ENCODE results near the gene INHBC. TPM values are rescaled to one million over a fixed set of nuclear protein-coding genes. Genes with fewer than 3 reads are reported as not detected.

Gene INHBC
- total RNA-seq, 1 experiment from 2014 or later: not detected

GRCh38 chr12:57416039-57416996 lies 18.3 kb upstream of the INHBC start:
- intact Hi-C loops (cut with micrococcal nuclease): no loop called here

DNA sequence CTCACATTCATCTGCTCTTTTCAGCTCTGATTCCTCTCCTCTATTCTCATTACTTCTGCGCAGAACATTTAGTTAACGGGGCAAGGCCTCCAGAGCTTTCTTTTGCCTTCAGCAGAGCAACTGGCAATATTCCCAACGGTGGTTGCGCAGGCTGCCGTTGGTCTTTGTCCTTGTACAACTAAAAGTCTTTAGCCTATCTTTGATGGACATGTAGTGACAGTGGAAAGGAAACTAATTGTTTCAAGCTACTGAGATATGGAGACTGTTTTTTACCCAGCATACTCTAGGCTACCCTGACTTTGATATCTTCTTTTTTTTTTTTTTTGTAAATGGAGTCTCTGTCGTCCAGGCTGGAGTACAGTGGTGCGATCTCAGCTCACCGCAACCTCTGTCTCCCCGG lies 16.3 kb upstream of the INHBC start:
- H3F3A ChIP-seq (ENCODE audit: low read length, unreplicated experiment): no peaks in the 10 kb centered on the region
- no peak overlapping the region for H3K4me2 ChIP-seq (ENCODE audit: low read length)
- no peaks in the 10 kb centered on the region for H3K9me2 ChIP-seq (replicated peaks; ENCODE audit: low read length)
- intact Hi-C loops (cut with micrococcal nuclease): no loop called here
- CTCF ChIA-PET: interaction anchor here (0.5 kb wide), 1 partner anchor 34 kb away, joined by 3 read pairs; no protein-coding TSS in a partner anchor
- no peaks in the 10 kb centered on the region for H3K36me3 ChIP-seq (ENCODE audit: low read depth, low read length)
- no peaks in the 10 kb centered on the region for H3K9me3 ChIP-seq (ENCODE audit: low read length)
- no peaks in the 10 kb centered on the region for H4K20me1 ChIP-seq (ENCODE audit: low read length)
- no peak overlapping the region for H3K9ac ChIP-seq (ENCODE audit: low read length)
- H2AFZ ChIP-seq (ENCODE audit: low read length): no peak overlapping the region
- H3K4me3 ChIP-seq (ENCODE audit: low read length): no peak overlapping the region
- H3K4me1 ChIP-seq (ENCODE audit: insufficient read depth, low read length): no peaks in the 10 kb centered on the region
- no peaks in the 10 kb centered on the region for H3K27me3 ChIP-seq (ENCODE audit: low read length)
- BruUV-seq (replicated peaks): no TSS peak
- H3K79me2 ChIP-seq (ENCODE audit: low read length): peaks cover 7% of the 10 kb centered on the region; the same call in 1 of the 2 replicates
- H3K27ac ChIP-seq (ENCODE audit: low read length): no peak overlapping the region
- ATAC-seq: no peak
- POLR2A ChIA-PET (ENCODE audit: unreplicated experiment): no interaction called here
- no peak for DNase-seq
- TF ChIP-seq EZH2phosphoT487 (IDR thresholded peaks at IDR 0.05; ENCODE audit: borderline replicate concordance, low read length) (no peak), EZH2 (IDR thresholded peaks at IDR 0.05; ENCODE audit: low read length, unreplicated experiment) (no peak), CTCF (conservative IDR thresholded peaks at IDR 0.05; ENCODE audit: low read depth, low read length) (no peak)

More at GRCh38 chr12:57416039-57416996, 18.3 kb upstream of the INHBC start:
- no peak overlapping the region for H3K27ac ChIP-seq (ENCODE audit: low read length)
- H2AFZ ChIP-seq (ENCODE audit: low read length): no peak overlapping the region
- ChIA-PET POLR2A (ENCODE audit: unreplicated experiment) (no interaction called here), CTCF (no interaction called here)
- no peak overlapping the region for H3K4me3 ChIP-seq (ENCODE audit: low read length)
- no peaks in the 10 kb centered on the region for H3K9me2 ChIP-seq (replicated peaks; ENCODE audit: low read length)
- no peaks in the 10 kb centered on the region for H3K4me1 ChIP-seq (ENCODE audit: insufficient read depth, low read length)
- no peaks in the 10 kb centered on the region for H3K36me3 ChIP-seq (ENCODE audit: low read depth, low read length)
- no peaks in the 10 kb centered on the region for H3K27me3 ChIP-seq (ENCODE audit: low read length)
- peak; percentile 38; the same call in 1 of the 2 replicates for ATAC-seq
- H3K4me2 ChIP-seq (ENCODE audit: low read length): no peak overlapping the region
- H4K20me1 ChIP-seq (ENCODE audit: low read length): no peaks in the 10 kb centered on the region
- H3K9ac ChIP-seq (ENCODE audit: low read length): no peak overlapping the region
- DNase-seq: peak; percentile 31
- no TSS peak for BruUV-seq (replicated peaks)
- TF ChIP-seq EZH2 (IDR thresholded peaks at IDR 0.05; ENCODE audit: low read length, unreplicated experiment) (no peak), EZH2phosphoT487 (IDR thresholded peaks at IDR 0.05; ENCODE audit: borderline replicate concordance, low read length) (no peak), CTCF (conservative IDR thresholded peaks at IDR 0.05; ENCODE audit: low read depth, low read length) (no peak)
- H3K9me3 ChIP-seq (ENCODE audit: low read length): no peaks in the 10 kb centered on the region
- peaks cover 7% of the 10 kb centered on the region; the same call in 1 of the 2 replicates for H3K79me2 ChIP-seq (ENCODE audit: low read length)
- H3F3A ChIP-seq (ENCODE audit: low read length, unreplicated experiment): no peaks in the 10 kb centered on the region

DNA sequence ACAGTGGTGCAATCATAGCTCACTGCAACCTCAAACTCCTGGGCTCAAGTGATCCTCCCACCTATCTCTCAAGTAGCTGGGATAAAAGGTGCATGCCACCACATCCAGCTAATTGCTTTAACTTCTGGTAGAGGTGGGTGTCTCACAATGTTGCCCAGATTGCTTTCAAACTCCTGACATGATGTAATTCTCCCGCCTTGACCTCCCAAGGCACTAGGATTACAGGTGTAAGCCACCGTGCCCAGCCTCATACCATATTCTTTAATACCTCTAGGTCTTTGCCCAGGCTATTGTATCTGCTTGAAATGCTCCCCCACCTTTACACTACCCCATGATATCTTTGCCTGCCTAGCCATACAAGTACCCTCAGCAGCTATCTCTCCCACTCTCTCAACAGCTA lies 15.1 kb upstream of the INHBC start:
- Histone ChIP-seq H3F3A (ENCODE audit: low read length, unreplicated experiment) (no peaks in the 10 kb centered on the region), H3K9me2 (replicated peaks; ENCODE audit: low read length) (no peaks in the 10 kb centered on the region), H3K4me2 (ENCODE audit: low read length) (no peak overlapping the region), H3K36me3 (ENCODE audit: low read depth, low read length) (no peaks in the 10 kb centered on the region), H3K9ac (ENCODE audit: low read length) (no peak overlapping the region), H3K4me1 (ENCODE audit: insufficient read depth, low read length) (no peaks in the 10 kb centered on the region), H3K27ac (ENCODE audit: low read length) (no peak overlapping the region), H3K4me3 (ENCODE audit: low read length) (no peak overlapping the region), H3K27me3 (ENCODE audit: low read length) (no peaks in the 10 kb centered on the region), H2AFZ (ENCODE audit: low read length) (no peak overlapping the region), H4K20me1 (ENCODE audit: low read length) (no peaks in the 10 kb centered on the region), H3K79me2 (ENCODE audit: low read length) (peaks cover 7% of the 10 kb centered on the region; the same call in 1 of the 2 replicates), H3K9me3 (ENCODE audit: low read length) (no peaks in the 10 kb centered on the region)
- intact Hi-C loops (cut with micrococcal nuclease): no loop called here
- POLR2A ChIA-PET (ENCODE audit: unreplicated experiment): no interaction called here
- no TSS peak for BruUV-seq (replicated peaks)
- CTCF ChIA-PET: no interaction called here
- ATAC-seq (no peak), DNase-seq (no peak)
- TF ChIP-seq CTCF (conservative IDR thresholded peaks at IDR 0.05; ENCODE audit: low read depth, low read length) (no peak), EZH2phosphoT487 (IDR thresholded peaks at IDR 0.05; ENCODE audit: borderline replicate concordance, low read length) (no peak), EZH2 (IDR thresholded peaks at IDR 0.05; ENCODE audit: low read length, unreplicated experiment) (no peak)

Data from PC-3 (cell line).